ENCODE measurements around the gene TNNT3. TPM values are rescaled to one million over a fixed set of nuclear protein-coding genes. Genes with fewer than 3 reads are reported as not detected.

The TNNT3 gene
- total RNA-seq, 1 donor = not detected

DNA sequence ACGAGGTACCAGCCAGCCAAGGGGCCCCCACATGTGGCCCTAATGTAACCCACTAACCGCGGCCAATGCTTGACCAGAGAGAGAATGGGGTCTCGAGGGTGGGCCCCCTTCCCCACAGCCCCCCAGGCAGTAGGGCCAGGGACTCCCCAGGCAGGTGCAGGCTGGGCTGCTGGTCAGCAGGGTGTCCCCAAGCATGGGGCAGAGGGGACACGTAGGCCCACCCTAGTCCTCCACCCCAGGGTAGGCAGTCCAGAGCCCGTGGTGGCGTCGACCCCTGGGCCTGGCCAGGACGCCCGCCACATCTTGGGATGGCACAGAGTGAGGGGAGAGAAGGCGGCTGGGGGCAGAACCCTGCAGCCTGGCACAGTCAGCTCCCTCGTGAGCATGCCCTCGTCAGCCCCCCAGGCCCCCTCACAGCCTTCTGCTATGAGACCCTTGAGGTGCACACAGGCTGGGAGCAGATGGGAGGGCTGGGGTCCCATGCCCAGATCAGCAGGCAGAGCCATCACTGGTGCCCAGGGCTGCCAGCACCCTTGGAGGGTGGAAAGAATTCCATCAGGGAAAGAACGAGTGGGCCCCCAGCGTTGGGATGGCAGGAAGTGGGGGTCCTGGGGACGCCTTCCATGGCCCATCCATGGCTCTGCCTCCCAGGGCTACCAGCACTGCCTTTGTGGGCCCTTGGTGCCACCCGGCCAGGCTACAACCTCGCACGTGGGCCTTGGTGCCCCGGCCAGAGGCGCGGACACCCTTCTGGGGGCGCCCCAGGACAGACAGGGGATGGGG, 6.1 kb downstream of the TNNT3 start:
- H3K79me2 ChIP-seq (ENCODE audit: insufficient read depth, low read length) = no peaks in the 10 kb centered on the region
- H3K36me3 ChIP-seq (ENCODE audit: insufficient read depth, low read length) = no peaks in the 10 kb centered on the region
- H3K4me2 ChIP-seq (ENCODE audit: insufficient read depth, low read length) = no peak overlapping the region
- DNase-seq (ENCODE audit: insufficient read length, low spot score, missing footprints) = peak; percentile 75
- H3K27me3 ChIP-seq (ENCODE audit: insufficient read depth, low read length) = no peaks in the 10 kb centered on the region
- H3K9me3 ChIP-seq (ENCODE audit: low read depth, low read length) = no peaks in the 10 kb centered on the region
- H3K4me3 ChIP-seq (ENCODE audit: insufficient read depth, low read length) = no peak overlapping the region
- H2AFZ ChIP-seq (ENCODE audit: low read length) = no peak overlapping the region
- H3K4me1 ChIP-seq (ENCODE audit: insufficient read depth, low read length) = peaks cover 4% of the 10 kb centered on the region
- TF ChIP-seq, protein P1, sequence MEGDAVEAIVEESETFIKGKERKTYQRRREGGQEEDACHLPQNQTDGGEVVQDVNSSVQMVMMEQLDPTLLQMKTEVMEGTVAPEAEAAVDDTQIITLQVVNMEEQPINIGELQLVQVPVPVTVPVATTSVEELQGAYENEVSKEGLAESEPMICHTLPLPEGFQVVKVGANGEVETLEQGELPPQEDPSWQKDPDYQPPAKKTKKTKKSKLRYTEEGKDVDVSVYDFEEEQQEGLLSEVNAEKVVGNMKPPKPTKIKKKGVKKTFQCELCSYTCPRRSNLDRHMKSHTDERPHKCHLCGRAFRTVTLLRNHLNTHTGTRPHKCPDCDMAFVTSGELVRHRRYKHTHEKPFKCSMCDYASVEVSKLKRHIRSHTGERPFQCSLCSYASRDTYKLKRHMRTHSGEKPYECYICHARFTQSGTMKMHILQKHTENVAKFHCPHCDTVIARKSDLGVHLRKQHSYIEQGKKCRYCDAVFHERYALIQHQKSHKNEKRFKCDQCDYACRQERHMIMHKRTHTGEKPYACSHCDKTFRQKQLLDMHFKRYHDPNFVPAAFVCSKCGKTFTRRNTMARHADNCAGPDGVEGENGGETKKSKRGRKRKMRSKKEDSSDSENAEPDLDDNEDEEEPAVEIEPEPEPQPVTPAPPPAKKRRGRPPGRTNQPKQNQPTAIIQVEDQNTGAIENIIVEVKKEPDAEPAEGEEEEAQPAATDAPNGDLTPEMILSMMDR (IDR thresholded peaks at IDR 0.05; ENCODE audit: extremely low read depth, low read depth, low read length) = no peak
- no peaks in the 10 kb centered on the region for H4K20me1 ChIP-seq (ENCODE audit: insufficient read depth, low read length)
- H3K27ac ChIP-seq (ENCODE audit: low read depth, low read length) = no peak overlapping the region

DNA sequence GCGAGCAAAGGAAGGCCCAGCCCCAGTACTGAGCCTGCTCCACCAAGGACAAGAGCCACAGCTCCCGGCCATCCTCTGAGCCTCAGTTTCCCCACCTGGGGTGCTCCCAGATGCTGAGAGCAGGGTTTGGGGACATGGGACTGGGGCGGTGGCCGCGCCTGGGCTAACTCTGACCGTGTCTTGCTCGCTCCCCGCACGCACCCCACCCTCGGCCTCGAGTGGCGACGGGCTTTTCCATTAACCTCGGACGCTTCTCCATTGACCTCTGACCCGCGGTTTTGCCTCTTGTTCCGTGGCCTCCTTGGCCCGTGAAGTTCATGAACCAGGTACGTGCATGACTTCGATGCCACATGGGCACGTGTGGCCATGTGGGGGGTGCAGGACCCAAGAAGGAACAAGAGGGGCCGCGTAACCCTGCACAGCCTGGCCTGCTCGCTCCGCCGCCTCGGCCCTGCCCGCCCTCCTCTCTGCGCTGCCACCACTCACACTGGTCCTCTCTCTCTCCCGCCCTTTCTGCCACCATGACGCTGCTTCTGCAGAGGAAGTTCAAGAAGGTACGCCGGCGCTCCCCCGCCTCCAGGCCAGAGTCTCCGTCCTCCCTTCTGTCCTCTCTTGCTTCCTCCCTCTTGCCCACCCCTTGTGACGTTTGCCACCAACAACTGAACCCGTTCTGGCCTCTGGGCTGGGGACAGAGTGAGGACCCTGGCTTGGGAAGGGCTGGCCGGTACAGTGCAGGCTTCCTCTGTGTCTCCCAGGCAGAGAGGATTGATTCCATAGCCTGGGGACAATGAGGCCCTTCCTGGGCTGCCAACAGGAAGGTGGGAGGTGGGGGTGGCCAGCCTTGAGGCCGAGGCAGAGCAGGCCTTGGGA, 6.9 kb downstream of the TNNT3 start:
- H3K36me3 ChIP-seq (ENCODE audit: insufficient read depth, low read length) = no peaks in the 10 kb centered on the region
- H4K20me1 ChIP-seq (ENCODE audit: insufficient read depth, low read length) = no peaks in the 10 kb centered on the region
- DNase-seq (ENCODE audit: insufficient read length, low spot score, missing footprints) = peak; percentile 63
- H3K79me2 ChIP-seq (ENCODE audit: insufficient read depth, low read length) = no peaks in the 10 kb centered on the region
- H3K4me1 ChIP-seq (ENCODE audit: insufficient read depth, low read length) = peaks cover 6% of the 10 kb centered on the region
- H3K4me3 ChIP-seq (ENCODE audit: insufficient read depth, low read length) = no peak overlapping the region
- no peaks in the 10 kb centered on the region for H3K9me3 ChIP-seq (ENCODE audit: low read depth, low read length)
- no peak overlapping the region for H3K27ac ChIP-seq (ENCODE audit: low read depth, low read length)
- H3K27me3 ChIP-seq (ENCODE audit: insufficient read depth, low read length) = no peaks in the 10 kb centered on the region
- no peak overlapping the region for H3K4me2 ChIP-seq (ENCODE audit: insufficient read depth, low read length)
- no peak overlapping the region for H2AFZ ChIP-seq (ENCODE audit: low read length)
- TF ChIP-seq, protein P1 (IDR thresholded peaks at IDR 0.05; ENCODE audit: extremely low read depth, low read depth, low read length) = no peak

DNA sequence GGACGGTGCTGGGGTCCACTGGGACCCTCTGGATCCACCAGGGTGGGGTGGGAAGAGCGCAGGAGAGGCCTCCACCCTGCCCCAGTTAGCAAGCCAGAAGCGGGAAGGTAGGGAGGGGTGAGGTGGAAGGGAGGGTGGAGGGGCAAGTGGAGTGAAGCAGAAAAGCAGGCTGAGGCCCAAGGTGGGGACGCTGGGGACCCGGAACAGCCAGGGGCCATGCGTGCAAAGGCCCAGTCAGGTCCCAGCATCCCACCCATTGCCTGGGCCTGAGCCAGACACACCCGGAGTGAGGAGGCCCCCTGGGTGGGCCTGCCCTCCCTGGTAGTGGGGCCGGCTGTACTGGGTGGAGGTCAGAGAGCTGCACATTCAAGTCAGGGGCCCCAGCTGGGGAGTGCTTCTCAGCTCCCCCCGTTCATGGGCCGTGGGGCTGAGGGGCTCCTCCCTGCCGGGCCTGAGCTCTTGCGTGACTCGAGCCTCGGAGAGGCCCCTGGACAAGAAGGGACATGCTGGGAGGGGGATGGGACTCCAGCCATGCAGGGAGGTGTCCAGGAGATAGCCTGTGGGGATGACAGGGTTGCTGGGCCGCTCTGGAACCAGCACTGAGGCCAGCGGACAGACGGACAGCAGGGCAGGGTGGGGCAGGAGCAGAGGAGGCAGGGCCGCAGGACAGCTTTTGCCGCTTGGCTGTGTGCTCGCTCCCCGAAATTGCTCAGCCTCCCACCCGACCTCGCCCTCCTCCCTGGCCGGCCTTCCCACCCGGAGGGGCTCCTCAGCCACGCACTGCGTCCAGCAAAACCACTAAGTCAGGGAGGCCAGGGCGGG, 7.7 kb downstream of the TNNT3 start:
- TF ChIP-seq, protein P1 (IDR thresholded peaks at IDR 0.05; ENCODE audit: extremely low read depth, low read depth, low read length) = no peak
- Histone ChIP-seq H3K27me3 (ENCODE audit: insufficient read depth, low read length) (no peaks in the 10 kb centered on the region), H3K4me1 (ENCODE audit: insufficient read depth, low read length) (peaks cover 7% of the 10 kb centered on the region), H3K36me3 (ENCODE audit: insufficient read depth, low read length) (no peaks in the 10 kb centered on the region), H3K9me3 (ENCODE audit: low read depth, low read length) (no peaks in the 10 kb centered on the region), H3K4me3 (ENCODE audit: insufficient read depth, low read length) (no peak overlapping the region), H4K20me1 (ENCODE audit: insufficient read depth, low read length) (no peaks in the 10 kb centered on the region), H3K79me2 (ENCODE audit: insufficient read depth, low read length) (no peaks in the 10 kb centered on the region), H2AFZ (ENCODE audit: low read length) (no peak overlapping the region), H3K4me2 (ENCODE audit: insufficient read depth, low read length) (no peak overlapping the region), H3K27ac (ENCODE audit: low read depth, low read length) (no peak overlapping the region)
- DNase-seq (ENCODE audit: insufficient read length, low spot score, missing footprints) = peak; percentile 73
